Neural progenitor cell (in vitro differentiated cells): ENCODE measurements around the gene EFNA2.

Experiments used
- CTCF ChIP-seq: fragments of 200-600 bp; sonication (generic); IDR thresholded peaks from 2 replicates; pipeline ENCODE4 v1.5.1; 2017; ENCODE audit warnings: antibody characterized with exemption, mild to moderate bottlenecking
- EZH2 ChIP-seq: fragments of 200-600 bp; sonication (generic); IDR thresholded peaks from 2 replicates; pipeline ENCODE4 v1.6.1; 2017; ENCODE audit warnings: antibody characterized with exemption, mild to moderate bottlenecking, moderate library complexity
- EZH2phosphoT487 ChIP-seq: fragments of 200-600 bp; sonication (generic); IDR thresholded peaks from 2 replicates; pipeline ENCODE4 v1.6.1; 2017; ENCODE audit warnings: antibody characterized with exemption

GRCh38 chr19:1313695-1314613, 28.3 kb downstream of the EFNA2 start:
- no peak for TF ChIP-seq EZH2
- TF ChIP-seq CTCF, result no peak
- TF ChIP-seq EZH2phosphoT487, result no peak
